ENCODE data around the gene NXF1.
"Not testable (repeated sequence)": the region's sequence is repeated elsewhere in the genome, so short reads cannot be mapped to it uniquely, and the experiment has no call there.

Gene NXF1

DNA sequence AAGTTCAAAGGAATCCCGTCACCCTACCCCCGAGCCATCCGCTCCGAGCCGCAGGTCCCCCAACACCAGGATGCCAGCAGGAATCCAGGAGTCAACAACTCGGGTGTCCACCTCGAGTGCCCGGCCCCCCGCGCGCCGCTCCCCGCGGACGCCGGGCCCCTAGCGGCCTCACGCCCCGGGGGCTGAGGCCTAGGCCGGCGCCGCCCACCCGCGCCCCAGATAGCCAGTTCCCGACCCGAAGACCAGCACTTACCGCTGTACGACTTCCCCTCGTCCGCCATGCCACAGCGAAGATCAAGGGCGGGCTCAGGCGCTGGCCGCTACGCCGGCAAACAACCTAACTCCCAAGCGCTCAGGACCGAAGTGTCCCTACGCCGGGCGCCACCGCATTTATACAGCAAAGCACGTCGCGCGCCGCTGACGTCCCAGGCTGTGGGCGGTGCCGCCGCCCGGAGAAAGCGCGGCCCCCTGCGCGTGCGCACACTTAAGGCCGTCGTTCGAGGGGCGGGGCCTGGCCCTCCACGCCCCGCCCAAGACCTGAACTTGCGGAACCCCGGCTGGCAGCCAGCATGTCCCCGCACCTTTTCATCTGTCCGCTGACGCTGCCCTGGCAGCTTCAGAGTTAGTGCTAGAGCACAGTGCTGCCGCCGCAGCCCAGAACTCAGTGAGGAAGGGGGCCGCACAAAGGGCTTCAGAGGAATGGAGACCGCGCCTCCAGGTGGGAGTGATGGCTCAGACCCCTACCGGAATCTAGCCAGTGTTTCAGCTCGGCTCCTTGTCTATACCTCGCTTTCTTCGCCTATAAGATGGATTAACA lies at the start of gene NXF1:
NXF1 (minus strand) TSS at position 365 of the 817 bp plus-strand sequence; CDS start at position 281, 84 bp downstream.
- DNase-seq: peak; percentile 92

DNA sequence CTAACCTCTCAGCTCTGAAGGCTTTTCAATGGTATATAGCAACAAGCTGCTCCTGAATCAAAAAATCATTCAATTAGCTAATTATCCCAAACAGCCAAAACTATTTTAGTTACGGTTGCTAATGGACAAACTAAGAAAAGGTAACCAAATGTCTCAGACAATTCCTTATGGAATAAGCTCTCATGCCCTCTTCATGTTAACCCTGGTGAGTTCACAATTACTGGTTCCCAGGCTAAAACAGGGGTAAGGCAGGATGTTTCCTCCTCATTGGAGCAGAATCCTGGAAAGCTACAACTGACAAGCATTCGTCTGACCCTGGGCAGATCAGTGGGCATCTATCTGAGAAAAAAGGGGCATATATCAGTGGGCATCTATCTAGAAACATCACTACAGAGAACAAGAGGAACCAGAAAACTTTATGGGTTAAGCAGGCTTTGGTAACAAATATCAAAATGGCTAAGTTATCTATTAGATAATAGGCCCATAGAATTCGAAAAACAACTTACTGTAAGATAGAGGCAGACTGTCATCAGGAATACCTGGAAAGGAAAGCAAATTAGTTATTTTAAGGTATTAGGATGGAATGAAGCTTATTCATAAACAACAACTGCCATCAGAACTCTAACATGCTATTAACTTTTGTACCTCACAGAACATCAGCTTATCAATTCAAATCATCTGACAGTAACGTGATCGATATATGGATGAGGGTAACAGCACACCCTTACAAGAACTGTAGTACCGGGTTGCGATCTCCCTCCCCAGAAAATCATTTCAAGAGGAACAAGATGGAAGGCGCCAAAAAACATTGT lies 49.0 kb upstream of the NXF1 start:
- DNase-seq: no peak

DNA sequence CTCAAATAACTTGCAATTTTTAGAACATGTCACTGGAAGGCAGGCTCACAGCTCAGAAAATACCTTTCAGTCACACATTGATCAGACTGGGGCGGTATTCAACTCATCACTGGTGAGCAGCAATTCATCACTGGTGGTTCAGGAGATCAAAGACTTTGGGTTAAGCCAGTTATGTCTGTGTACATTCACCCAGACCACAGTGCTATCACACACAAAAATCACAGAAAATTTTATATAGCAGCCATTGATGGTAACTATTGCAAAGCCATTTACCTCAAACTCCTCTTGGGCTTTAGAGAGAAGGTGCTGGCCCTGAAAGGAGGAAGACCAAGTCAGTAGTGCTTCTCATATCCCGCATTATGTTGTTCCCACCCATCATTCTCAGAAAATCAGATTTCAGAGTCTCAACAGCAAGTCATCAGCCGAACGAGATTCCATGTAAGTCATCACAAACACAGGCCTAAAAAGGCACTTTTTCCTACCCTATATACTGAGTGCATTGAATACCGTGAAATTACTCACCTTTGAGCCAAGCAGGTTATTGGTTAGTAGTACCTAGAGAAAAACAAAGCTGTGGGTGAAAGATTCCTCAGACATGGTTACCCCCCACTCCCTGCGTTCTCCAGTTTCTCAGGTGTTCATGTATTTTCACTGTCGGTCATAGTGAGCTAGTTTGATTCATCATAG lies 48.2 kb upstream of the NXF1 start:
- no peak for DNase-seq

DNA sequence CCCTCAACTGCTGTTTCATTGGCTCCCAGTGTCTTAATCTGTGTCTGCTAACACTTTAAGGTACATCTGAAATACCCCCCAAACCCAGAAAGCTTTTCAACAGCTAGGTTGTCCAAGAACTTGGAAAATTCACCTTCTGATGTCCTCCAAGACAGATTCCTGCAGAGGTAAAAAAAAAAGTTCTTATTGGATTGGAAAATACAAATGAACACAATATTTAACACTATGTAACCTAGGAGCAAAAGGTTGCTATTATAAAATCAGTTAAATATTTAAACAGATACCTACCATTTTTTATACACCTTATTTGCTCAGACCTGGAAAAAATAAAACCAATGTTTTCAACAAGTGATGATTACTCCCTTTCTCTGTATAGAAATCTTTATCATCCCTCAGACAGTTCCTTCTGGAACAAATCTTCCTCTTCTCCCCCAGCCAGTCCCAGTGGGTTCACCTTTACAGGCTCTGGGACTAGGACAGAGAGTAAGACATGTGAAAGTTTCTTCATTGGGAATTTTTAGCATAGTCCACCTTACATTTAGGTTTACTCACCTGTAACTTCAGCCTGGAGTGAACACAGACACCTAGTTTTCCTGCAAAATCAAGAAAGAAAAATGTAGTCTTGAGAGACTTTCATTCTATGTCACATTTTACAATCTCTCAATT lies 47.4 kb upstream of the NXF1 start:
- no peak for DNase-seq

DNA sequence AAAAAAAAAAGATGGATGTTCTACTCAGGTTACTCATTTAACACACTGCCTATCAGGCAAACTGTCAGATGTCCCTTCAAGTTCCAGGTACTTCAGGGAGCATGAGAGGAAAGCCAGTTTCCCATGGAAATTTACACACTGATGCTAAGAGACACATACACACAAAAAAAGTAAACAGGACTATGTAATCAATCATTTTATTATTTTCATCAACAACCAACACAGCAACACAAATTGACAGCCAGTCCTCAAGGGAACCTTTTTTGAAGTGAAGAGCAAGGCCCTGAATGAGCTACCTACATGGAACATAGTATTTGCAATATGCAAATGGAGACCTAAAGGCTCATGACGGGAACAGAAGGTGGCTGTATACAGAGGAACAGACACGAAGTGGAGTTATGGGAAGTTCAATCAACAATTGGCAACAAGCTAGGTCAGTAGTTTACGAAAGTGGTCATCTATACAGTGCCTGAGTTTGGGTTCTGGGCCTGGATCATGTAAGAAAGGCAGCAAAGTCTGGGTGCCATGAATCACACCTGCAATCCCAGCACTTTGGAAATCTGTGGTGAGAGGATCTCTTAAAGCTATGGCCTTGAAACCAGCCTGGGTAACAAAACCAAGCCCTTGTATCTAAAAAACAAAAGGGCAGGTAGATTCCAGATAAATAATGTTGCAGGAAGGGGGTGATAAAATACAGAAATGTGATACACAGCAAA lies 46.7 kb upstream of the NXF1 start:
- peak; percentile 67 for DNase-seq

DNA sequence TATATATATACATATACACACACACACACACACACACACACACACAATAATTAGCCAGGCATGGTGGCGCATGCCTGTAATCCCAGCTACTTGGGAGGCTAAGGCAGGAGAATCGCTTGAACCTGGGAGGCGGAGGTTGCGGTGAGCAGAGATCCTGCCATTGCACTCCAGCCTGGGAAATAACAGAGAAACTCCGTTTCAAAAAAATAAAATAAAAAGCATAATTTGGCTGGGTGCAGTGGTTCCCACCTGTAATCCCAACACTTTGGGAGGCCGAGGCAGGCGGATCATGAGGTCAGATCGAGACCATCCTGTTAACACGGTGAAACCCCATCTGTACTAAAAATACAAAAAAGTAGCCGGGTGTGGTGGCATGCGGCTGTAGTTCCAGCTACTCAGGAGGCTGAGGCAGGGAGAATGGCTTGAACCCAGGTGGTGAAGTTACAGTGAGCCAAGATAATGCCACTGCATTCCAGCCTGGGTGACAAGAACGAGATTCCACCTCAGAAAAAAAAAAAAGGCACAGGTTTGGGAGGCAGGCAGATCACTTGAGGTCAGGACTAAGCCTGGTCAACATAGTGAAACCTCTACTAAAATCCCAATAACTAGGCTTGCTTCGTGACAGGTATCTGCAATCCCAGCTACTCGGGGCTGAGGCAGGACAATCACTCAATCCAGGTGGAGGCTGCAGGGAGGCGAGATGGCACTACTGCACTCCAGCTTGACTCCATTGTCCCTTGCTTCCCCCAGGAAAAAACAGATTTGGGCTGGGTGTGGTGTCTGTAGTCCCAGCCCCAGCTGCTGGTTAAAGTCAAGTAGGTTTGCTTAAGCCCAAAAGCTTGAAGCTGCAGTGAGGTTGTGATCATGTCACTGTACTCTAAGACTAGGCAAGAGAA lies 45.9 kb upstream of the NXF1 start:
- DNase-seq: no peak

DNA sequence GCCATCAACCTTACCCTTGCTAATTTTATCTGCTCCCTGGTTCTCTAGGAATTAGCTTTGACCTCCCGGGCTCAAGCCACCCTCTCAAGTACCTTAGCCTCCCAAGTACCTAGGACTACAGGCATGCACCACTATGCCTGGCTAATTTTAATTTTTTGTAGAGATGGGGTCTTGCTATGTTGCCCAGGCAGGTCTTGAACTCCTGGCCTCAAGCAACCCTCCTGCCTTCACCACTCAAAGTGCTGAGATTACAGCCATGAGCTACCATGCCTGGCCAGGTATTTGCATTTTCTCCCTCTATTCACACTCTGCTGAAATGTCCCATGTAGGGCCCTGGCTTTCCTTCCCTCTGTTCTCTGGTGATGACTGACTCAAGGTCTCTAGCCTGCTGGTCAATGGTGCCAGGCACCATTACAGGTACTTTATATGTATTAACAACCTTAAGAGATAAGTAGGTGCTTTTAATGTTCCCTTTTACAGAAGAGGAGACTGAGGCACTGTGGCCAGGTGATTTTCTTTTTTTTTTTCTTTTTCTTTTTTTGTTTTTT lies 42.6 kb upstream of the NXF1 start:
- no peak for DNase-seq

DNA sequence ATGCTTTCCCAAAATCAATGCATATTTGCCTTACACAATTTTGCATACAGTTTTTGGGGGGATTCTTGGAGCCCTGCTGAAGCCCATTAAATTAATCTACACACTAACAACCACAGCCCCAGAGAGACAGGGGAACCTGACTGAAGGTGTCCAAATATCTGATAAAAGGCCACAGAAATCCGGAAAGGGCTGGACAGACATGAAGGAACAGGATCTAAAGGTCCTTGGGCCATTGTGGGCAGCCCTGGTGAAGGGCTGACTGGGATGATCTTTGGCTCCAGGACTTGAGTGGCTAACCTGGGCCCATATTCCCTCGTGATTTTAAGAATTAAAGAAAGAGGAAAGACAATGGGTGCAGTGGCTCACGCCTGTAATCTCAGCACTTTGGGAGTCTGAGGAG lies 40.9 kb upstream of the NXF1 start:
- no peak for DNase-seq

DNA sequence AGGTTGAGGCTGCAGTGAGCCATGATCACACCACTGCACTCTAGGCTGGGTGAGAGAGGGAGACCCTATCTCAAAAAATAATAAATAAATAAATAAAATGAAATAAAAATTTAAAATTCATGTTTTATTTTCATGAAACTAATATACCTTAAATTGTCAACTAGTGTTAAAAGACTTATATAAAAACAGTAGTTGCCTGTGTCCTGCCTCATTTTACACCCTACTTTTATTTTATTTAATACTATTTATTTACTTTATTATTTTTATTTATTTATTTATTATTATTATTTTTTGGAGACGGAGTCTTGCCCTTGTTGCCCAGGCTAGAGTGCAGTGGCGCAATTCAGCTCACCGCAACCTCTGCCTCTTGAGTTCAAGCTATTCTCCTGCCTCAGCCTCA lies 38.9 kb upstream of the NXF1 start:
- DNase-seq: no peak

DNA sequence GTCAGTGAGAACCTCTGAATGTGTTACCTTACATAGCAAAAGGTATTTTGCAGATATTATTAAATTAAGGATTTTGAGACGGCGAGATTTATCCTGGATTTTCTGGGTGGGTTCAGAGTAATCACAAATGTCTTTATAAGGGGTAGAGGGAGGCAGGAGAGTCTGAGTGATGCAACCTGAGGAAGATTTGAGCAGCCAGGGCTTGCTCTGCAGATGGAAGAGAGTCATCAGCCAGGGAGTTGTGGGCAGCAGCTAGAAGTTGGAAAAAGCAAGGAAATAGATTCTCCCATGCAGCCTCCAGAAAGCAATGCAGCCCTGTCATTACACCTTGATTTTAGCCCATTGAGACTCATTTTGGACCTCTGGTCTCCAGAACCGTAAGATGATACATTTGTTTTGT lies 38.2 kb upstream of the NXF1 start:
- no peak for DNase-seq

DNA sequence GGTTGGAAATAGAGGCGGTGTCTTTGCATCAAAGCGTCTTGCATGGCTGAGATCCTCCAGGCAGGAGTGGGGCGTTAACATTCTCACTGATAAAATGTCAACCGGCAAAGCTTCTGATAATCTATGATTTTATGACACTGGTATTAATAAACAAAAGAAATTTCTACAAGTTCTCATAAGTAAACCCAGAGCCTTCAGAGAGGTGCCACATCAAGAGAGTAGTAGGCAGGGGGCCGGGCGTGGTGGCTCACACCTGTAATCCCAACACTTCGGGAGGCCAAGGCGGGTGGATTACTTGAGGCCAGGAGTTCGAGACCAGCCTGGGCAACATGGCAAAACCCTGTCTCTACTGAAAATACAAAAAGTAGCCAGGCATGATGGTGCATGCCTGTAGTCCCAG lies 37.7 kb upstream of the NXF1 start:
- DNase-seq: not testable (repeated sequence)

DNA sequence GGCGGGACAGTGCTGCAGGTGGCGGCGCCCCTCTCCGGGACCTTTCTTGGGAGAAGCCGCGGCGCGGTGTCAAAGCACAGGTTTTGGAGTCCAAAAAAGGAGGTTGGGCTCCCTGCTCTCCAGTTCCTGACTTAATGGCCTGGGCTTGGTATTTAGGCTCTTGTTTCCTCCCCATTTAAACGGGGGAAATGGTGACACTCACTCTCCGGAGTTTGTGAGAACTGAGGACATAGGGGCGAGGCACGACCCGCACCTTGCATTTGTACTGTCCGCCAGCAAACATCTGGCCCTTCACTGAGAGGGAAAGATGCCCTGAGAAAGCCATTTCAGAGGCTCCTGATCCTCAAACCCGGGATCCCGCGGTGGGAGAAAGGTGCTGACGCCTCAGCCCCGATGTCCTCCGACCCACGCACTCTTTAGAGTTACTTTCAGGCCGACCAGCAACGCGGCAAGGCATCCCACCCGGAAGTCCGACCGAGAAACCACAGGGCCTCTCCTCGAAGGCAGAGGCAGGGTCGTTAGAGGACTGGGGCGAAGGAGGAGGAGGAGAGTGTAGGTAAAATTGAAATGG lies 37.0 kb upstream of the NXF1 start:
- DNase-seq: no peak

DNA sequence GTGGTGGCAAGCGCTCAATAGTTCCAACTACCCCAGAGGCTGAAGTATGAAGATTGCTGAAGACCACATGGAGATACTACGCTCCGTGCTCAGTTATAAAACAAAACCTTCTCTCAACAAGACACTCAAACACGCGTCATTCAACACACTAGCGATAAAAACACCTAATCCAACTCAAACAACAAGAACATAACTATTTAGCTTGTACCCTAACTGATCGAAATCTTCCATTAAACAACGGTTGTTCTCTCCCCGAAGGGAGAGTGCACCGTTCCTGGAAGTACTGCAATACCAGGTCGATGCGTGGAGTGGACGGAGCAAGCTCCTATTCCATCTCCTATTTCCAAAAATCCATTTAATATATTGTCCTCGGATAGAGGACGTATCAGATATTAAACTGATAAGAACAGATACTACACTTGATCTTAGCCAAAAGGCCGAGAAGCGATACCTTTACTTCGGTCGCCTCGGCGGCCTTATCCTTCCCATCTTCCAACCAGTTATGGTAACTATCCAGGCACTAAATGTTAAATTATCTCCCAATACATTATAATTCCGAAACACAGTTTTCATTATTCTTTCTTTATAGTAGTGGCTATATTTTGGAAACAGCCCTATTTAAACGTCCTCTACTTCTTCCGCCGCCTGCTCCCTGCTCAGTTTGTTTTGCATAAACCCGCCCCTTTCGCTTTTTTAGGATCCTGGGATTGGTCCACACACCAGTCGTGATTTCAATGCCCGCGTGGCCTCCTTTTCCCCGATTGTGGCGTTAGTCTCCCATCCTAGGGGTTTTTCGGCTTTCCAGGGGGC lies 36.3 kb upstream of the NXF1 start:
- DNase-seq: peak; percentile 100

DNA sequence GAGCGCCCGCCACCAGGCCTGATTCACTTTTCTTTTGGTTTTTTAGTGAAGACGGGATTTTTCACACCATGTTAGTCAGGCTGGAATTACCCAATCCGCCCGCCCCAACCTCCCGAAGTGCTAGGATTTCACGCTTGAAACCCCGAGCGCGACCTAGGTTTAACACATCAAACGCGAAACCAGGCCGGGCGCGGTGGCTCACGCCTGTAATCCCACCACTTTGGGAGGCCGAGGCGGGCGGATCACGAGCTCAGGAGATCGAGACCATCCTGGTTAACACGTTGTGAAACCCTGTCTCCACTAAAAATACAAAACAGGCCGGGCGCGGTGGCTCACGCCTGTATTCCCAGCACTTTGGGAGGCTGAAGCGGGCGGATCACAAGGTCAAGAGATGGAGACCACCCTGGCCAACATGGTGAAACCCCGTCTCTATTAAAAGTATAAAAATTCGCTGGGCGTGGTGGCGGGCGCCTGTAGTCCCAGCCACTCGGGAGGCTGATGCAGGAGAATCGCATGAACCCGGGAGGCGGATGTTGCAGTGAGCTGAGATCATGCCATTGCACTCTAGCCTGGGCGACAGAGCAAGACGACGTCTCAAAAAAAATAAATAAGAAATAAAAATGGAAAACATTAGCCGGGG lies 35.6 kb upstream of the NXF1 start:
- peak; percentile 80 for DNase-seq

DNA sequence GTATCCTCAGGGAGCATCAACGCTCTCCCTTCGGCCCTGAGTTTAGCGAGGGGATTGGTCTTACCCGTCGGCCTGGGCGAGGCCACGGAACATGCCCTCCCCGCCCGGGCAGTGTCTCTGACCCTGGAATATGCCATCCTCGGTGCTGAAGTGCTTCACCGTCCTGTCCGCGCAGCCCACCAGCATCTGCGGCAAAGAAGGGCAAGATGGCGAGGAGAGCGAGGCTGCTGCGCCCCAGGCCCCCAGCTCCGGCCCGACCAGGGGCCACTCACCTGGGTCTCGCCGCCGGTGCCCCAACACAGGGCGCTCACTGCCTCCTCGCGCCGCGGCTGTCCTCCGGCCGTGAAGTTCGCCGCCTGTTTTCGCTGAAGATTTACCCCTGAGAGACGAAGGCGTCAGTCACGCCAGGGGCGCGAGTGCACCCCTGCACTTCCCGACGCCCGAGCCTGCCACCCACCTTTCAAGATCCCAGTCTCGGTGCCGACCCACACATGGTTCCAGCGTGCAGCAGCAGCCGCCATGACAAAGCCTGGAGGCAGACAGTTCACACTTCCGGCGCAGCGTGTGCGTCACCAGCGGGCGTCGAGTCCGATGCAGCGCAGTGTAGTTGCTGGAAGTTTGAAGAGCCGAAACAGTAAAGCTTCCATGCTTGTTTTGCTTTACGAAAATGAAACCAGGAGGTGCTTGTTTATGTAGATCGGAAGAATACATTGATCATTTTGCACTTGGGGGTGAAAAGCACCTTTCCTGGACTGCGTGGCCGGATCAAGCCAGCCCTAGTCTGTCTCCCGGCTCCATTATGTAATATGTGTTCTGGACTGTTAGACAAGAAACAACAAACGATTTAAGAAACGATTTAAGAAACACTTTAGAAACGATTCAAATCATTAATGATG lies 34.1 kb upstream of the NXF1 start, which contains the start of gene WDR74:
WDR74 (minus strand) TSS at position 541 of the 896 bp plus-strand sequence; CDS start at position 521, 20 bp downstream.
- peak; percentile 93 for DNase-seq

DNA sequence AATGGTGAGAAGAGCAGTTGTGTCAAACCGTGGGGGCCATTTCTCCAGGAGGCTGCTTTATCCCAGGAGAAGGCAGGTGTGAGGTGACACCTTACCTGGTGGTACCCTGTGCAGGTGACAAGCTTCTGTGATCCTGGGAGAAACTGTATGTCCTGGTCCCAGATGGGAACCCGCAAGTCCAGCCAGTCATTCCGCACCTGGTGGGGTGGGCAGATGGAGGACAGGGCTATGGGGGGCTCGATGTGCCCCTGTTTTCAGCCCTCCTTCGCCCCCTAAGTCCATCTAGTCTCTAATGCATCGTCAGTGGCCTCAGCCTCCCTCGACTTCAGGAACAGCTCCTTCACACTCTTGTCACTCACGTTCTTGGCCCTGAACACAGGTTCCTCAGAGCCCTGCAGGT lies 30.1 kb upstream of the NXF1 start:
- no peak for DNase-seq

DNA sequence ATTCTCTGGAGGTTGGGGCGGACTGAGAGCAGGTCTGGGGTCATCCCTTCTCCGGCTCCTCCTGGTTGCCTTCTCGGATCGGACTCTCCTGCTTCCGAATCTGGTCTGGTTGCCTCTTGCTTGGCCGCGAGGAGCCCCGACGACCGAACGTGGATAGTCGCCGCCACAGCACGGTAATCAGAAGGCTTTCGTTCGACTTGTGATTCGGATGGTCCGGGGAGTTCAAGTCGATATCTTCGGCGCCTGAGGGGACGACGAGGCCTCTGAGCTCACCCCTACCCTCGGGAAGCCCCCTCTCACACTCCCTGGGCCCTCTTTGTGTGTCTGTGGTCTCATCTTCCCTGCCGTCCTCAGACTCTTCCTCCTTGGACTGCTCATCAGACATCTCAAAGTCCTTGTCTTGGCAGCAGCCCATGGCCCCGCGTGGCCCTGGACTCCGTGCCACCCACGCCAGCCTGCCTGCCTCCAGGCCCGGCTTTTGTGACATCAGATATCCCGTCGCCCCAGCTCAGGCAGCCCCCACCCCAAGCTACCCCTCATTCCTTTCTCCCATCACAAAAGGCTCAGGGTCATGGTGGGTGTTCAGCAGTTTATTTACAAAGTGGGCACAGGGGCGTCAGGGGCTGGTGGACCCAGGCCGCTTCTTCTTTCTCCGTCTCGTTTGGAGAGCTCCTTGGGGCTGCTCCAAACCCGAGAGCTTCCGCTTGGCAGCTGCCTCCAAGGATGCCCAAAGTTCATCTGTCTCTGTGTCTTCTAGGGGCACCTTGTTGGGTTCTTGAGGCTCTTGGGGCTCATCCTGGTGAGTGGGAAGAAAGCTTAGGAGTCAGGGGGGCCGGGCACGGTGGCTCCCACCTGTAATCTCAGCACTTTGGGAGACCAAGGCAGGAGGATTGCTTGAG lies 27.3 kb upstream of the NXF1 start, which contains the start of gene TEX54:
TEX54 (minus strand) TSS at position 506 of the 899 bp plus-strand sequence.
- no peak for DNase-seq
